ENCODE data around the gene DLST.

- TF ChIP-seq CTCF (IDR thresholded peaks at IDR 0.05) (no peak), EZH2 (IDR thresholded peaks at IDR 0.05) (no peak)
These were observed 20.0 kb upstream of the DLST start for GRCh38 chr14:74861734-74862090.
